HepG2 (cell line): ENCODE results near the gene SYPL1. TPM values are rescaled to one million over a fixed set of nuclear protein-coding genes. Genes with fewer than 3 reads are reported as not detected.

Experiments
- AHDC1 ChIP-seq: sonication (generic); formaldehyde crosslinking; IDR thresholded peaks from 2 replicates; pipeline ENCODE4 v1.5.1; 2020; ENCODE audit warnings: mild to moderate bottlenecking, missing genetic modification reagents, borderline replicate concordance
- BRF2 ChIP-seq: sonication (generic); formaldehyde crosslinking; IDR thresholded peaks from 2 replicates; pipeline ENCODE4 v1.8.1; 2022; ENCODE audit warnings: mild to moderate bottlenecking, missing genetic modification reagents
- E2F1 ChIP-seq: sonication (generic); formaldehyde crosslinking; IDR thresholded peaks from 2 replicates; pipeline ENCODE4 v1.5.0; 2020; ENCODE audit warnings: missing genetic modification reagents
- ESRRA ChIP-seq: sonication (generic); formaldehyde crosslinking; IDR thresholded peaks from 2 replicates; pipeline ENCODE4 v1.5.1; 2020; ENCODE audit warnings: mild to moderate bottlenecking, low read depth, missing genetic modification reagents
- FOXO1 ChIP-seq: sonication (generic); formaldehyde crosslinking; IDR thresholded peaks from 2 replicates; pipeline ENCODE4 v1.4.0; 2020; ENCODE audit warnings: missing genetic modification reagents
- ISL2 ChIP-seq: sonication (generic); formaldehyde crosslinking; IDR thresholded peaks from 2 replicates; pipeline ENCODE4 v1.5.0; 2020; ENCODE audit warnings: missing genetic modification reagents
- JDP2 ChIP-seq: sonication (generic); formaldehyde crosslinking; IDR thresholded peaks from 2 replicates; pipeline ENCODE4 v1.8.1; 2022; ENCODE audit warnings: missing genetic modification reagents, borderline replicate concordance
- MED1 ChIP-seq: sonication (generic); formaldehyde crosslinking; IDR thresholded peaks from 2 replicates; pipeline ENCODE4 v1.4.0; 2020; ENCODE audit warnings: missing genetic modification reagents
- NFYC ChIP-seq: IDR thresholded peaks from 2 replicates; pipeline ENCODE4 v1.6.1; 2016; ENCODE audit warnings: missing genetic modification reagents, missing compliant biosample characterization
- POGZ ChIP-seq: sonication (generic); formaldehyde crosslinking; IDR thresholded peaks from 2 replicates; pipeline ENCODE4 v1.4.0; 2020; ENCODE audit warnings: mild to moderate bottlenecking, missing genetic modification reagents
- POLR2A ChIP-seq, 2 experiments: IDR thresholded peaks; 2 replicates each; pipeline ENCODE4 v1.6.1; 2011; ENCODE audit warnings: low read depth in 2 of 2, low read length in 2 of 2, mild to moderate bottlenecking in 1 of 2, moderate library complexity in 1 of 2; ENCODE audit not compliant: insufficient read depth in 1 of 2
- SIX1 ChIP-seq: sonication (generic); formaldehyde crosslinking; IDR thresholded peaks from 2 replicates; pipeline ENCODE4 v1.4.0; 2020; ENCODE audit warnings: missing genetic modification reagents, borderline replicate concordance
- SOX5 ChIP-seq: IDR thresholded peaks from 2 replicates; pipeline ENCODE4 v1.6.1; 2016; ENCODE audit warnings: borderline replicate concordance
- TBX2 ChIP-seq: sonication (generic); formaldehyde crosslinking; IDR thresholded peaks from 2 replicates; pipeline ENCODE4 v1.5.0; 2020; ENCODE audit warnings: missing genetic modification reagents, mild to moderate bottlenecking, borderline replicate concordance
- XRCC5 ChIP-seq: fragments of 200-400 bp; formaldehyde crosslinking; optimal IDR thresholded peaks from 2 replicates; pipeline ENCODE3; 2017; ENCODE audit warnings: mild to moderate bottlenecking, low read length
- ZBTB43 ChIP-seq: sonication (generic); formaldehyde crosslinking; conservative IDR thresholded peaks from 2 replicates; pipeline ENCODE4 v1.4.0; 2020; ENCODE audit warnings: missing genetic modification reagents
- ZBTB8A ChIP-seq: sonication (generic); formaldehyde crosslinking; IDR thresholded peaks from 2 replicates; pipeline ENCODE4 v1.4.0; 2020; ENCODE audit warnings: mild to moderate bottlenecking, low read depth, missing genetic modification reagents, borderline replicate concordance
- ZMYM2 ChIP-seq: sonication (generic); formaldehyde crosslinking; IDR thresholded peaks from 2 replicates; pipeline ENCODE4 v1.8.0; 2022; ENCODE audit warnings: mild to moderate bottlenecking, missing genetic modification reagents
- ZNF224 ChIP-seq: sonication (generic); formaldehyde crosslinking; IDR thresholded peaks from 2 replicates; pipeline ENCODE4 v1.5.0; 2020; ENCODE audit warnings: mild to moderate bottlenecking, missing genetic modification reagents
- ZNF382 ChIP-seq: sonication (generic); formaldehyde crosslinking; IDR thresholded peaks from 2 replicates; pipeline ENCODE4 v1.5.0; 2020; ENCODE audit warnings: missing genetic modification reagents, mild to moderate bottlenecking, borderline replicate concordance
- ZSCAN9 ChIP-seq: IDR thresholded peaks from 2 replicates; pipeline ENCODE4 v1.6.1; 2016; ENCODE audit warnings: borderline replicate concordance
- polyA plus RNA-seq, 8 experiments: library from polyadenylated mRNA; depleted of rRNA in 3 of 8; stranded (reverse) in 7 of 8; unstranded in 1 of 8; fragments of >200 nt; fragmentation: Illumina TruSeq in 4 of 8; extraction: Trizol in 4 of 8; gene quantifications; 2 replicates each; pipeline versions ENCODE4 v1.2.1 to v1.2.3, GENCODE V29; 2011 to 2016; ENCODE audit warnings: low read depth in 4 of 8, missing spikeins in 1 of 8, mixed read lengths in 1 of 8; ENCODE audit not compliant: insufficient read depth in 1 of 8
- total RNA-seq, 5 experiments: library from RNA; depleted of rRNA; stranded (reverse); fragments of >200 nt; fragmentation: Illumina TruSeq; extraction: Trizol; gene quantifications; 2 replicates each; pipeline ENCODE4 v1.2.3, GENCODE V29; 2016; ENCODE audit warnings: low read depth in 1 of 5

SYPL1 gene
- total and polyA plus RNA-seq, 2 of the 13 experiments (the other 11 are each of a cell fraction or from before 2014, with no cell fraction given): 27.5 to 40.2 TPM

- TF ChIP-seq BRF2: 0 out of 2 replicates have a peak, but pooled peaks have one; percentile 33
- TF ChIP-seq TBX2 (CRISPR knock-in tag): peak; percentile 47; the same call in 1 of the 2 replicates
- TF ChIP-seq XRCC5: peak; percentile 25
- TF ChIP-seq SIX1: peak; percentile 41; the same call in 1 of the 2 replicates
- TF ChIP-seq SOX5 (CRISPR knock-in tag): peak; percentile 55
- 0 out of 2 replicates have a peak, but pooled peaks have one; percentile 28 for TF ChIP-seq NFYC (CRISPR knock-in tag)
- TF ChIP-seq ESRRA: 0 out of 2 replicates have a peak, but pooled peaks have one; percentile 27
- TF ChIP-seq ZMYM2 (CRISPR knock-in tag): 0 out of 2 replicates have a peak, but pooled peaks have one; percentile 55
- peak; percentile 72; the same call in 1 of the 2 replicates for TF ChIP-seq ZSCAN9 (CRISPR knock-in tag)
- peak; percentile 78 for TF ChIP-seq ISL2 (CRISPR knock-in tag)
- peak; percentile 53 for TF ChIP-seq MED1 (CRISPR knock-in tag)
- no peak for TF ChIP-seq POLR2A (IDR thresholded peaks at IDR 0.05; ENCODE audit: insufficient read depth in 1 of 2, low read depth in 2 of 2, low read length in 2 of 2)
- peak; percentile 59; the same call in 1 of the 2 replicates for TF ChIP-seq FOXO1
- no peak for TF ChIP-seq JDP2 (CRISPR knock-in tag)
- peak; percentile 58; the same call in 1 of the 2 replicates for TF ChIP-seq E2F1 (CRISPR knock-in tag)
- TF ChIP-seq ZNF224 (CRISPR knock-in tag): no peak
- TF ChIP-seq ZBTB8A (CRISPR knock-in tag): no peak
- TF ChIP-seq POGZ: 0 out of 2 replicates have a peak, but pooled peaks have one; percentile 37
- TF ChIP-seq ZNF382 (CRISPR knock-in tag): no peak
- peak; percentile 80; the same call in 1 of the 2 replicates for TF ChIP-seq AHDC1 (CRISPR knock-in tag)
- 0 out of 2 replicates have a peak, but pooled peaks have one; percentile 35 for TF ChIP-seq ZBTB43 (CRISPR knock-in tag)
Measured at GRCh38 chr7:106071999-106072714, 40.0 kb downstream of the SYPL1 start (continued).
